Measurements from ENCODE around the gene SSBP3.
"Not testable (repeated sequence)": the region's sequence is repeated elsewhere in the genome, so short reads cannot be mapped to it uniquely, and the experiment has no call there.

The SSBP3 gene

GRCh38 chr1:54347955-54348699, 58.1 kb downstream of the SSBP3 start:
- Histone ChIP-seq H3K27me3 (ENCODE audit: insufficient read depth, low read length, poor library complexity) (no peaks in the 10 kb centered on the region), H3K27ac (ENCODE audit: low read length) (no peak overlapping the region), H3K4me2 (ENCODE audit: insufficient read depth, low read length) (no peak overlapping the region), H3K9me3 (ENCODE audit: insufficient read depth, low read length, severe bottlenecking) (no peaks in the 10 kb centered on the region), H3K4me1 (ENCODE audit: insufficient read depth, low read length) (no peaks in the 10 kb centered on the region), H2AFZ (ENCODE audit: low read depth, low read length) (no peak overlapping the region), H3K36me3 (ENCODE audit: insufficient read depth, low read length) (peaks cover 44% of the 10 kb centered on the region), H3K9ac (ENCODE audit: low read depth, low read length) (no peak overlapping the region), H3K79me2 (ENCODE audit: insufficient read depth, low read length) (peaks cover 92% of the 10 kb centered on the region), H3K4me3 (ENCODE audit: low read depth in 1 of 2, low read length in 2 of 2) (no peak overlapping the region), H4K20me1 (ENCODE audit: insufficient read depth, low read length) (peaks cover 70% of the 10 kb centered on the region)
- no peak for DNase-seq
- TF ChIP-seq CTCF (IDR thresholded peaks at IDR 0.05; ENCODE audit: borderline replicate concordance, extremely low read depth, low read length, poor library complexity, severe bottlenecking) (no peak), EZH2 (IDR thresholded peaks at IDR 0.05; ENCODE audit: borderline replicate concordance, low read depth, low read length, severe bottlenecking) (no peak)
- no peak for ATAC-seq (ENCODE audit: insufficient read depth, low read depth)

GRCh38 chr1:54347261-54347954, 58.8 kb downstream of the SSBP3 start:
- H3K79me2 ChIP-seq (ENCODE audit: insufficient read depth, low read length) = peaks cover 93% of the 10 kb centered on the region
- TF ChIP-seq EZH2 (IDR thresholded peaks at IDR 0.05; ENCODE audit: borderline replicate concordance, low read depth, low read length, severe bottlenecking) (no peak), CTCF (IDR thresholded peaks at IDR 0.05; ENCODE audit: borderline replicate concordance, extremely low read depth, low read length, poor library complexity, severe bottlenecking) (no peak)
- no peaks in the 10 kb centered on the region for H3K4me1 ChIP-seq (ENCODE audit: insufficient read depth, low read length)
- peaks cover 70% of the 10 kb centered on the region for H4K20me1 ChIP-seq (ENCODE audit: insufficient read depth, low read length)
- no peak overlapping the region for H3K27ac ChIP-seq (ENCODE audit: low read length)
- H3K9me3 ChIP-seq (ENCODE audit: insufficient read depth, low read length, severe bottlenecking) = no peaks in the 10 kb centered on the region
- H3K4me2 ChIP-seq (ENCODE audit: insufficient read depth, low read length) = no peak overlapping the region
- H3K4me3 ChIP-seq (ENCODE audit: low read depth in 1 of 2, low read length in 2 of 2) = no peak overlapping the region
- no peaks in the 10 kb centered on the region for H3K27me3 ChIP-seq (ENCODE audit: insufficient read depth, low read length, poor library complexity)
- peaks cover 44% of the 10 kb centered on the region for H3K36me3 ChIP-seq (ENCODE audit: insufficient read depth, low read length)
- ATAC-seq (ENCODE audit: insufficient read depth, low read depth) (no peak), DNase-seq (no peak)
- H2AFZ ChIP-seq (ENCODE audit: low read depth, low read length) = no peak overlapping the region
- no peak overlapping the region for H3K9ac ChIP-seq (ENCODE audit: low read depth, low read length)

DNA sequence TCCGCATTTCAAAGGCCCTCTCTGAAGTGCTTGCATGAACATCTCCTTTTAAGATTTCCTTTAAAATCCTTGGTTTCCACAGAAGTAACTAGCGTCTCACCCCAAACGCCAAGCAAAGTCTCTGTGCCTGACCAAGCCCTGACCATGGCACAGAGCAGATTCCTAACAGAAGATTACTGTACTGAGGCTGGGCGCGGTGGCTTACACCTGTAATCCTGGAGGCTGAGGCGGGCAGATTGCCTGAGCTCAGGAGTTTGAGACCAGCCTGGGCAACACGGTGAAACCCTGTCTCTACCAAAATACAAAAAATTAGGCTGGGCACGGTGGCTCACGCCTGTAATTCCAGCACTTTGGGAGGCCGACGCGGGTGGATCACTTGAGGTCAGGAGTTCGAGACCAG, 60.6 kb downstream of the SSBP3 start:
- not testable (repeated sequence) for H3K4me3 ChIP-seq (ENCODE audit: low read depth in 1 of 2, low read length in 2 of 2); H3K9me3 ChIP-seq (ENCODE audit: insufficient read depth, low read length, severe bottlenecking); H3K4me2 ChIP-seq (ENCODE audit: insufficient read depth, low read length); H3K9ac ChIP-seq (ENCODE audit: low read depth, low read length); H2AFZ ChIP-seq (ENCODE audit: low read depth, low read length); DNase-seq; H3K27me3 ChIP-seq (ENCODE audit: insufficient read depth, low read length, poor library complexity); H3K27ac ChIP-seq (ENCODE audit: low read length); H3K4me1 ChIP-seq (ENCODE audit: insufficient read depth, low read length); ATAC-seq (ENCODE audit: insufficient read depth, low read depth)
- Histone ChIP-seq H3K79me2 (ENCODE audit: insufficient read depth, low read length) (peaks cover 93% of the 10 kb centered on the region), H4K20me1 (ENCODE audit: insufficient read depth, low read length) (peaks cover 74% of the 10 kb centered on the region), H3K36me3 (ENCODE audit: insufficient read depth, low read length) (peaks cover 40% of the 10 kb centered on the region)

DNA sequence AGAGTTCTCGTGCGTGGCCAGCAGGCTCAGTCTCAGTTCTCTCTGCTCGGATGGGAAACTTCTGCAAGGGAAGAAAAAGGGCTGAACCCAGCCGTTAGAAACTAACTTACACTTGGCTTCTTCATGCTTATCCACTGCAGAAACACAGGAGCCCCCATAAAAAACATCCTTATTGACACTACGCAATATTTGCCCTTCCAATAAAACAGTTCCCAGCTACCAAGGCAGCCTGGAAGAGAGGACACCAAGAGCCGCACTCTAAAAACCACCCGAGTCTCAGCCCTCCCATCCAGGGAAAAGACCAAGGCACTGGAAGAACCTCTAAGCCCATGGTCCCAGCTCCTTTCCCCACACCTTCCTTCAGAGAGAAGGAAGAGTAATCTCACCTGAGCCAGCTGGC, 61.1 kb downstream of the SSBP3 start:
- DNase-seq (no peak), ATAC-seq (ENCODE audit: insufficient read depth, low read depth) (no peak)
- Histone ChIP-seq H3K27me3 (ENCODE audit: insufficient read depth, low read length, poor library complexity) (no peaks in the 10 kb centered on the region), H3K27ac (ENCODE audit: low read length) (no peak overlapping the region), H2AFZ (ENCODE audit: low read depth, low read length) (no peak overlapping the region), H3K36me3 (ENCODE audit: insufficient read depth, low read length) (peaks cover 43% of the 10 kb centered on the region), H3K79me2 (ENCODE audit: insufficient read depth, low read length) (peaks cover 94% of the 10 kb centered on the region), H3K4me3 (ENCODE audit: low read depth in 1 of 2, low read length in 2 of 2) (no peak overlapping the region), H3K9ac (ENCODE audit: low read depth, low read length) (no peak overlapping the region), H4K20me1 (ENCODE audit: insufficient read depth, low read length) (peaks cover 71% of the 10 kb centered on the region), H3K9me3 (ENCODE audit: insufficient read depth, low read length, severe bottlenecking) (no peaks in the 10 kb centered on the region), H3K4me2 (ENCODE audit: insufficient read depth, low read length) (no peak overlapping the region), H3K4me1 (ENCODE audit: insufficient read depth, low read length) (no peaks in the 10 kb centered on the region)
- no peak for TF ChIP-seq CTCF (IDR thresholded peaks at IDR 0.05; ENCODE audit: borderline replicate concordance, extremely low read depth, low read length, poor library complexity, severe bottlenecking)
- no peak for TF ChIP-seq EZH2 (IDR thresholded peaks at IDR 0.05; ENCODE audit: borderline replicate concordance, low read depth, low read length, severe bottlenecking)

Measured in DND-41 (cell line).